Breast epithelium (tissue), 3 donors: ENCODE results near the gene RFX3.

Experiments used
- POLR2A ChIP-seq: fragments of 450-650 bp; IDR thresholded peaks from one replicate; pipeline ENCODE4 v1.6.1; 2016; ENCODE audit warnings: antibody characterized with exemption, mild to moderate bottlenecking, moderate library complexity
- POLR2AphosphoS5 ChIP-seq, 3 donors: sonication (generic); formaldehyde crosslinking; IDR thresholded peaks; one replicate each; pipeline ENCODE4 v1.6.1; 2017; ENCODE audit warnings: antibody characterized with exemption in 3 of 3
- TF ChIP-seq, protein P1 (sequence below), 3 donors: fragments of 450-650 bp; IDR thresholded peaks; one replicate each; pipeline ENCODE4 v1.5.1; 2016 to 2017; ENCODE audit warnings: antibody characterized with exemption in 3 of 3, mild to moderate bottlenecking in 3 of 3, moderate library complexity in 3 of 3

DNA sequence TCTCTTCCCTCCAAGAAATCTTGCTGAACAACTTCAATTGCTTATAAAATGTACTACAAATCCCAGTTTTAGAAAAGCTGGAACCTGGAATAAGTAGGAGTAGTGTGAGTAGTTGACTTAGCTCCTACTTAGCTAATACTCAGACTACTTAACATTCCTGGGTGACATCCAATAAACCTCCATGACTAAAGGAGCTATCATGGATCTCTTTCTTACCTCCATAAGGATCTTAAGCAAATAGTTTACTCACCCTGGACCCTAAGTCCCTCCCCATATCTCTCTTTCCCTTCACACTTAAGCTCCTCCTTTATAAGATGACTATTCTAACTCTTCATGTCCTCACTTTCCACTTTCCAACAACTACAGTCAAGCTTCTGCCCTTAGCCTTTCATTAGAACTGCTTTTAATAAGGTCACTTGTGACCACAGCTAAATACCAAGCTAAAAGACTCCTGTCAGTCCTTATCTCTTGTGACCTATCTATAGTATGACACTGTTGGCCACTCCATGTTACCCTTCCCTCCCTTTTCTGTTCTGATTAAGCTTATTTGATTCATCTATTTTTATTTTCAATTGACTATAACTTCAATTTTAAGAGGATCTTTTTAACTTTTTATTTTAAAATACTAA lies 194.9 kb downstream of the RFX3 start:
- TF ChIP-seq, protein P1, sequence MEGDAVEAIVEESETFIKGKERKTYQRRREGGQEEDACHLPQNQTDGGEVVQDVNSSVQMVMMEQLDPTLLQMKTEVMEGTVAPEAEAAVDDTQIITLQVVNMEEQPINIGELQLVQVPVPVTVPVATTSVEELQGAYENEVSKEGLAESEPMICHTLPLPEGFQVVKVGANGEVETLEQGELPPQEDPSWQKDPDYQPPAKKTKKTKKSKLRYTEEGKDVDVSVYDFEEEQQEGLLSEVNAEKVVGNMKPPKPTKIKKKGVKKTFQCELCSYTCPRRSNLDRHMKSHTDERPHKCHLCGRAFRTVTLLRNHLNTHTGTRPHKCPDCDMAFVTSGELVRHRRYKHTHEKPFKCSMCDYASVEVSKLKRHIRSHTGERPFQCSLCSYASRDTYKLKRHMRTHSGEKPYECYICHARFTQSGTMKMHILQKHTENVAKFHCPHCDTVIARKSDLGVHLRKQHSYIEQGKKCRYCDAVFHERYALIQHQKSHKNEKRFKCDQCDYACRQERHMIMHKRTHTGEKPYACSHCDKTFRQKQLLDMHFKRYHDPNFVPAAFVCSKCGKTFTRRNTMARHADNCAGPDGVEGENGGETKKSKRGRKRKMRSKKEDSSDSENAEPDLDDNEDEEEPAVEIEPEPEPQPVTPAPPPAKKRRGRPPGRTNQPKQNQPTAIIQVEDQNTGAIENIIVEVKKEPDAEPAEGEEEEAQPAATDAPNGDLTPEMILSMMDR (IDR thresholded peaks at IDR 0.05), result no peak
- TF ChIP-seq POLR2AphosphoS5 (IDR thresholded peaks at IDR 0.05), result no peak
- TF ChIP-seq POLR2A, result no peak
